ENCODE data around the gene CEACAM8. TPM values are rescaled to one million over a fixed set of nuclear protein-coding genes. Genes with fewer than 3 reads are reported as not detected.
"Not testable (repeated sequence)": the region's sequence is repeated elsewhere in the genome, so short reads cannot be mapped to it uniquely, and the experiment has no call there.

Gene CEACAM8
- total RNA-seq, 1 donor from 2014 or later, result not detected

- DNase-seq, result peak; percentile 30
Observed at GRCh38 chr19:42540071-42540553, 54.6 kb downstream of the CEACAM8 start.

- no peak for DNase-seq
Observed at GRCh38 chr19:42538841-42539709, 55.6 kb downstream of the CEACAM8 start.

- not testable (repeated sequence) for DNase-seq
Observed at GRCh38 chr19:42535276-42535675, 59.4 kb downstream of the CEACAM8 start.

GRCh38 chr19:42534391-42534790 is 60.3 kb downstream of the CEACAM8 start:
- DNase-seq, result no peak

GRCh38 chr19:42532891-42533290 is 61.8 kb downstream of the CEACAM8 start:
- DNase-seq, result no peak

- DNase-seq, result no peak
Observed at GRCh38 chr19:42531313-42531712, 63.4 kb downstream of the CEACAM8 start.

Other genes with a start within 250 kb of the CEACAM8 start
- 1.6 TPM for gene CNFN, start 204.6 kb downstream of the CEACAM8 start, total RNA-seq
- gene LIPE, start 167.5 kb downstream of the CEACAM8 start, total RNA-seq, result 14.2 TPM
- gene CXCL17, start 152.0 kb downstream of the CEACAM8 start, total RNA-seq, result 2.2 TPM
- gene CEACAM1, start 66.4 kb downstream of the CEACAM8 start, total RNA-seq, result 3.8 TPM
- gene PSG3, start 145.6 kb upstream of the CEACAM8 start, total RNA-seq, result not detected
- gene PSG8, start 170.8 kb upstream of the CEACAM8 start, total RNA-seq, result not detected

All from tongue (tissue), 2 donors.